ENCODE results near the gene KIF12. TPM values are rescaled to one million over a fixed set of nuclear protein-coding genes. Genes with fewer than 3 reads are reported as not detected.

Gene KIF12
- total RNA-seq, 1 donor from 2014 or later, result not detected

- Histone ChIP-seq H3K9me3 (no peaks in the 10 kb centered on the region), H3K27me3 (no peaks in the 10 kb centered on the region), H3K4me3 (no peak overlapping the region), H3K27ac (no peak overlapping the region), H3K4me1 (no peaks in the 10 kb centered on the region), H3K36me3 (peaks cover 0 to 23% of the 10 kb centered on the region in 2 donors)
- DNase-seq (ENCODE audit: extremely low spot score in 2 of 2), result no peak
- intact Hi-C loops (cut with DNase I), result no loop called here
- TF ChIP-seq POLR2A (IDR thresholded peaks at IDR 0.05) (no peak), POLR2AphosphoS5 (IDR thresholded peaks at IDR 0.05; ENCODE audit: insufficient read depth in 1 of 2, low read depth in 1 of 2) (no peak)
- TF ChIP-seq, protein P1, sequence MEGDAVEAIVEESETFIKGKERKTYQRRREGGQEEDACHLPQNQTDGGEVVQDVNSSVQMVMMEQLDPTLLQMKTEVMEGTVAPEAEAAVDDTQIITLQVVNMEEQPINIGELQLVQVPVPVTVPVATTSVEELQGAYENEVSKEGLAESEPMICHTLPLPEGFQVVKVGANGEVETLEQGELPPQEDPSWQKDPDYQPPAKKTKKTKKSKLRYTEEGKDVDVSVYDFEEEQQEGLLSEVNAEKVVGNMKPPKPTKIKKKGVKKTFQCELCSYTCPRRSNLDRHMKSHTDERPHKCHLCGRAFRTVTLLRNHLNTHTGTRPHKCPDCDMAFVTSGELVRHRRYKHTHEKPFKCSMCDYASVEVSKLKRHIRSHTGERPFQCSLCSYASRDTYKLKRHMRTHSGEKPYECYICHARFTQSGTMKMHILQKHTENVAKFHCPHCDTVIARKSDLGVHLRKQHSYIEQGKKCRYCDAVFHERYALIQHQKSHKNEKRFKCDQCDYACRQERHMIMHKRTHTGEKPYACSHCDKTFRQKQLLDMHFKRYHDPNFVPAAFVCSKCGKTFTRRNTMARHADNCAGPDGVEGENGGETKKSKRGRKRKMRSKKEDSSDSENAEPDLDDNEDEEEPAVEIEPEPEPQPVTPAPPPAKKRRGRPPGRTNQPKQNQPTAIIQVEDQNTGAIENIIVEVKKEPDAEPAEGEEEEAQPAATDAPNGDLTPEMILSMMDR (IDR thresholded peaks at IDR 0.05), result no peak
Observed at GRCh38 chr9:114050226-114050568, 48.9 kb downstream of the KIF12 start.

DNA sequence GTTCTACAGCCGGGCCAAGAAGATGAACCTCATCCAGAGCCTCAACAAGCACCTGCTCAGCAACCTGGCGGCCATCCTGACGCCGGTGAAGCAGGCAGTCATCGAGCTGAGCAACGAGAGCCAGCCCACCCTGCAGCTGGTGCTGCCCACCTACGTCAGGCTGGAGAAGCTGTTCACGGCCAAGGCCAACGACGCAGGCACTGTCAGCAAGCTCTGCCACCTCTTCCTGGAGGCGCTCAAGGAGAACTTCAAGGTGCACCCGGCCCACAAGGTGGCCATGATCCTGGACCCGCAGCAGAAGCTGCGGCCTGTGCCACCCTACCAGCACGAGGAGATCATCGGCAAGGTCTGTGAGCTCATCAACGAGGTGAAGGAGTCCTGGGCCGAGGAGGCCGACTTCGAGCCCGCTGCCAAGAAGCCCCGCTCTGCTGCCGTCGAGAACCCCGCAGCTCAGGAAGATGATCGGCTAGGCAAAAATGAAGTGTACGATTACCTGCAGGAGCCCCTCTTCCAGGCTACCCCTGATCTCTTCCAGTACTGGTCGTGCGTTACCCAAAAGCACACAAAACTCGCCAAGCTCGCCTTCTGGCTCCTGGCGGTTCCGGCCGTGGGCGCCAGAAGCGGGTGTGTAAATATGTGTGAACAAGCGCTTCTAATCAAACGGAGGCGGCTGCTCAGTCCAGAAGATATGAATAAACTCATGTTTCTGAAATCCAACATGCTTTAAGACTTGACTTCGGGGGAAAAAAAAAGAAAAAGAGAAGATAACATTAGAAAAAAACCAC, 49.5 kb downstream of the KIF12 start:
- no peak for DNase-seq (ENCODE audit: extremely low spot score in 2 of 2)
- no peaks in the 10 kb centered on the region for H3K27me3 ChIP-seq
- H3K4me1 ChIP-seq, result no peaks in the 10 kb centered on the region
- no peak overlapping the region for H3K27ac ChIP-seq
- intact Hi-C loops (cut with DNase I), result no loop called here
- TF ChIP-seq, protein P1 (IDR thresholded peaks at IDR 0.05), result no peak
- TF ChIP-seq POLR2A (IDR thresholded peaks at IDR 0.05) (no peak), POLR2AphosphoS5 (IDR thresholded peaks at IDR 0.05; ENCODE audit: insufficient read depth in 1 of 2, low read depth in 1 of 2) (no peak)
- H3K36me3 ChIP-seq, result peaks cover 0 to 23% of the 10 kb centered on the region in 2 donors
- no peaks in the 10 kb centered on the region for H3K9me3 ChIP-seq
- no peak overlapping the region for H3K4me3 ChIP-seq

- no peak for TF ChIP-seq POLR2A (IDR thresholded peaks at IDR 0.05)
- TF ChIP-seq, protein P1 (IDR thresholded peaks at IDR 0.05), result no peak
- no peak for TF ChIP-seq POLR2AphosphoS5 (IDR thresholded peaks at IDR 0.05; ENCODE audit: insufficient read depth in 1 of 2, low read depth in 1 of 2)
- peak; percentile 74 to 80 for DNase-seq (ENCODE audit: extremely low spot score in 2 of 2)
- Histone ChIP-seq H3K27ac (no peak overlapping the region), H3K9me3 (no peaks in the 10 kb centered on the region), H3K4me3 (no peak overlapping the region), H3K4me1 (no peaks in the 10 kb centered on the region), H3K27me3 (no peaks in the 10 kb centered on the region), H3K36me3 (peaks cover 0 to 23% of the 10 kb centered on the region in 2 donors)
- intact Hi-C loops (cut with DNase I), result no loop called here
Observed at GRCh38 chr9:114048533-114049415, 50.3 kb downstream of the KIF12 start.

DNA sequence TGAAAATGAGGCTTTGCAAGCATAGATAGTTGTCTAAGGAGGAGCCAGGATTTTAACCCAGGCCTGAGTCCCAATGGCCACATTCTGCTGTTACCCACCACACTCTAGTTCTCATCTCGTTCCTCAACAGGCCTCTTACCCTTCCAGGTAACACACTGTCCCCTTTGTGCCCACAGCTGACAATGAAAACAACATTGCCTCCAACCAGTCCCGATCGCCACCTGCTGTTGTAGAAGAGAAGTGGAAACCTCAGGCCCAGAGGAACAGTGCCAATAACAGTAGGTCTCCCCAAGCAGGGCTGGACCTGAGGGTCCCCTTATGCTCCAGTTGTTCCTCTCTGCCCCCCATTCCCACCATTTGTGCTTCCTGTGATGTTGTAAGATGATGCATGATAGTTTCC, 51.4 kb downstream of the KIF12 start:
- H3K4me3 ChIP-seq, result no peak overlapping the region
- DNase-seq (ENCODE audit: extremely low spot score in 2 of 2), result peak; percentile 37 to 40
- H3K4me1 ChIP-seq, result no peaks in the 10 kb centered on the region
- peaks cover 0 to 26% of the 10 kb centered on the region in 2 donors for H3K36me3 ChIP-seq
- no peak overlapping the region for H3K27ac ChIP-seq
- no peaks in the 10 kb centered on the region for H3K9me3 ChIP-seq
- TF ChIP-seq, protein P1 (IDR thresholded peaks at IDR 0.05), result no peak
- no peak for TF ChIP-seq POLR2A (IDR thresholded peaks at IDR 0.05)
- no peak for TF ChIP-seq POLR2AphosphoS5 (IDR thresholded peaks at IDR 0.05; ENCODE audit: insufficient read depth in 1 of 2, low read depth in 1 of 2)
- H3K27me3 ChIP-seq, result no peaks in the 10 kb centered on the region
- intact Hi-C loops (cut with DNase I), result no loop called here
